Thyroid gland (tissue), 4 donors: ENCODE results near the gene ZNF419.

Experiments used
- POLR2A ChIP-seq, 2 donors: fragments of 450-650 bp; IDR thresholded peaks; one replicate each; pipeline ENCODE4 v1.6.1; 2017; ENCODE audit warnings: antibody characterized with exemption in 2 of 2, mild to moderate bottlenecking in 2 of 2, moderate library complexity in 1 of 2
- TF ChIP-seq, protein P1 (sequence below), 6 experiments: fragments of 200-600 bp in 3 of 6; fragments of 450-650 bp in 3 of 6; sonication (generic) in 3 of 6; IDR thresholded peaks; one replicate each; pipeline ENCODE4 v1.5.1; 2016 to 2019; ENCODE audit warnings: antibody characterized with exemption in 6 of 6, mild to moderate bottlenecking in 2 of 6, inconsistent platforms in 1 of 6, moderate library complexity in 1 of 6

DNA sequence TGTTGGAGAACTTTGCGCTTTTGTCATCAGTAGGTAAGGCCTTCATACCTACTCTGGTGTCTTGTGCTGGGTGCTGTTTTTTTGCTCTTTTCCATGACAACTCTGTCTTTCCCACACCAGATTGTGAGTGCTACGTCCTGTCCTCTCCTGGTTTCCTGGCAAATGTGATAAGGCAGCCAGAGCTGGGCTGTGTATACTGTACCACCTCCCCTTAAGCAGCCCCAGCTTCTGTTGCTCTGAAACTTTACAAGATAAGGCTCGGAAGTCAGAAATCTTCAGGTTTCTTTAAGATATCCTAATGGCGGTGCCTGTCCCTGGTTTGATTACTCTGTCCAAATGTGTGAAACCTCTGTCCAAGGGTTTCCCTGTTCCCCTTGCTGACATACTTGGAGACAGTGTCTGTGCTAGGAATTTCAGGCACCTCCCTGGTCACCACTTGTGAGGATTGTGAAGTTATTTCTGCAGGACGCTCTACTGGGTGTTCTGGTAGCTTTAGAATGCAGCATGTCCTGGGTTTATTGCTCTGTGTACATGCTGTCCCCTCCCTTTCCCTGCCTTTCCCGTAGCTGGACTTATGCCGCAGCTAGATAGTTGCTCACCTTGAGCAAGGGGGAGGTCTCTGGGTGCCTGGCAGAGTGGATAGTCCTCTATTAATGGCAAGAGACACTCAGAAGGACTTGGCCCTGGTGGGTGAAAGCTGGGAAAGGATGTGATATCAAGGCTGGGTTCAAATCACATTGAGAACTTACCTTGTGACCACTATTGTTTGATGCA is 45.4 kb upstream of the ZNF419 start:
- no peak for TF ChIP-seq POLR2A (IDR thresholded peaks at IDR 0.05)
- TF ChIP-seq, protein P1, sequence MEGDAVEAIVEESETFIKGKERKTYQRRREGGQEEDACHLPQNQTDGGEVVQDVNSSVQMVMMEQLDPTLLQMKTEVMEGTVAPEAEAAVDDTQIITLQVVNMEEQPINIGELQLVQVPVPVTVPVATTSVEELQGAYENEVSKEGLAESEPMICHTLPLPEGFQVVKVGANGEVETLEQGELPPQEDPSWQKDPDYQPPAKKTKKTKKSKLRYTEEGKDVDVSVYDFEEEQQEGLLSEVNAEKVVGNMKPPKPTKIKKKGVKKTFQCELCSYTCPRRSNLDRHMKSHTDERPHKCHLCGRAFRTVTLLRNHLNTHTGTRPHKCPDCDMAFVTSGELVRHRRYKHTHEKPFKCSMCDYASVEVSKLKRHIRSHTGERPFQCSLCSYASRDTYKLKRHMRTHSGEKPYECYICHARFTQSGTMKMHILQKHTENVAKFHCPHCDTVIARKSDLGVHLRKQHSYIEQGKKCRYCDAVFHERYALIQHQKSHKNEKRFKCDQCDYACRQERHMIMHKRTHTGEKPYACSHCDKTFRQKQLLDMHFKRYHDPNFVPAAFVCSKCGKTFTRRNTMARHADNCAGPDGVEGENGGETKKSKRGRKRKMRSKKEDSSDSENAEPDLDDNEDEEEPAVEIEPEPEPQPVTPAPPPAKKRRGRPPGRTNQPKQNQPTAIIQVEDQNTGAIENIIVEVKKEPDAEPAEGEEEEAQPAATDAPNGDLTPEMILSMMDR (IDR thresholded peaks at IDR 0.05) = no peak
